ENCODE results near the gene TTL.
"Not testable (repeated sequence)": the region's sequence is repeated elsewhere in the genome, so short reads cannot be mapped to it uniquely, and the experiment has no call there.

DNA sequence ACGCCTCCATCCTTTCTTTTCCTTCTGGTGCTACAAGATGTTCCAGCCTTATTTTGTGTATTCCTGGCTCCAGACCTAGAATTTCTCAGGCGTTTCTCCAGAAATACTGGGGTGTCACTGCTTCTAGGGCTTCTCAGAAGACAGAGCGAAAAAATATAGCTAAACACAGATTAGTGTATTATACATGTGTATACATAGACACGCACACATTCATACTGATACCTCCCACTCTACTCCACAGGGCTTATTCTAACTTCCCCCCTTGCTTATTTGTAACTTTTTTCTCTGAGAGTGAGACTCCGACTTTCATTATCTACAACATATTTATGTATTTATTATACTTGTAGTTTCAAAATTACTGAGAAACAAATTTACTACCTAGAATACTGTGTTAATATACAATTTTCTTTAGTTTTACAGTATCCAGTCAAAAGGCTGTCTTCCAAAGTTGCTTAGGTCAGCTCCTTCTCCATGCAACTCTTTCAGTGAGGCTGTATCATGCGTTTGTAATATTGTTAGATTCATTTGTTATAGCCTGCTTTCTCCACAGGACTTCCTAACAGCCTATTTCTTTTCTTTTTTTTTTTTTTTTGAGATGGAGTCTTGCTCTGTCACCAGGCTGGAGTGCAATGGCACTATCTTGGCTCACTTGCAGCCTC is 43.2 kb upstream of the TTL start:
- TF ChIP-seq, protein P1, sequence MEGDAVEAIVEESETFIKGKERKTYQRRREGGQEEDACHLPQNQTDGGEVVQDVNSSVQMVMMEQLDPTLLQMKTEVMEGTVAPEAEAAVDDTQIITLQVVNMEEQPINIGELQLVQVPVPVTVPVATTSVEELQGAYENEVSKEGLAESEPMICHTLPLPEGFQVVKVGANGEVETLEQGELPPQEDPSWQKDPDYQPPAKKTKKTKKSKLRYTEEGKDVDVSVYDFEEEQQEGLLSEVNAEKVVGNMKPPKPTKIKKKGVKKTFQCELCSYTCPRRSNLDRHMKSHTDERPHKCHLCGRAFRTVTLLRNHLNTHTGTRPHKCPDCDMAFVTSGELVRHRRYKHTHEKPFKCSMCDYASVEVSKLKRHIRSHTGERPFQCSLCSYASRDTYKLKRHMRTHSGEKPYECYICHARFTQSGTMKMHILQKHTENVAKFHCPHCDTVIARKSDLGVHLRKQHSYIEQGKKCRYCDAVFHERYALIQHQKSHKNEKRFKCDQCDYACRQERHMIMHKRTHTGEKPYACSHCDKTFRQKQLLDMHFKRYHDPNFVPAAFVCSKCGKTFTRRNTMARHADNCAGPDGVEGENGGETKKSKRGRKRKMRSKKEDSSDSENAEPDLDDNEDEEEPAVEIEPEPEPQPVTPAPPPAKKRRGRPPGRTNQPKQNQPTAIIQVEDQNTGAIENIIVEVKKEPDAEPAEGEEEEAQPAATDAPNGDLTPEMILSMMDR (IDR thresholded peaks at IDR 0.05; ENCODE audit: borderline replicate concordance, extremely low read depth, low read length, poor library complexity, severe bottlenecking): not testable (repeated sequence)
- TF ChIP-seq EZH2 (IDR thresholded peaks at IDR 0.05; ENCODE audit: borderline replicate concordance, low read depth, low read length, severe bottlenecking): not testable (repeated sequence)
